Large intestine (tissue), 3 donors: Measurements from ENCODE around the gene DDC. TPM values are rescaled to one million over a fixed set of nuclear protein-coding genes. Genes with fewer than 3 reads are reported as not detected.

Experiments used
- DNase-seq, 2 donors: peaks; one replicate each; pipeline versions ENCODE4 v3.0.0 to v3.0.0-alpha.2; 2013
- H3K27ac ChIP-seq: one replicate; pipeline ENCODE4 v1.5.1; 2013; ENCODE audit warnings: low read length
- H3K27me3 ChIP-seq: 2 replicates; pipeline ENCODE4 v1.6.1; 2013; ENCODE audit warnings: low read length; ENCODE audit not compliant: control insufficient read depth, insufficient read depth
- H3K36me3 ChIP-seq: 2 replicates; pipeline ENCODE4 v1.6.1; 2013; ENCODE audit warnings: low read length; ENCODE audit not compliant: control insufficient read depth, insufficient read depth
- H3K4me1 ChIP-seq: one replicate; pipeline ENCODE4 v1.6.1; 2013; ENCODE audit warnings: low read length; ENCODE audit not compliant: control insufficient read depth, insufficient read depth
- H3K4me3 ChIP-seq: one replicate; pipeline ENCODE4 v1.5.1; 2013; ENCODE audit warnings: low read length
- H3K9me3 ChIP-seq: one replicate; pipeline ENCODE4 v1.6.1; 2013; ENCODE audit warnings: mild to moderate bottlenecking, low read depth, low read length, moderate library complexity; ENCODE audit not compliant: control insufficient read depth
- WGBS: methylation state at CpG from one replicate; pipeline ENCODE4 v1.1.5; 2013; ENCODE audit warnings: low lambda C conversion rate; ENCODE audit not compliant: insufficient coverage; 5-methylcytosine and 5-hydroxymethylcytosine counted together
- polyA plus RNA-seq: library from polyadenylated mRNA; unstranded; fragments of 120-200 nt; gene quantifications from one replicate; pipeline ENCODE4 v1.2.1, GENCODE V29; 2013

DDC gene
- polyA plus RNA-seq, 1 donor = 213 TPM

GRCh38 chr7:50505553-50506210 is 59.5 kb downstream of the DDC start:
- no peaks in the 10 kb centered on the region for H3K4me1 ChIP-seq
- H3K27ac ChIP-seq = no peak overlapping the region
- no peak for DNase-seq
- no peaks in the 10 kb centered on the region for H3K9me3 ChIP-seq
- 74% methylated on average over 2 of the region's 10 CpGs for WGBS
- H3K36me3 ChIP-seq = peaks cover 35% of the 10 kb centered on the region
- H3K4me3 ChIP-seq = no peak overlapping the region
- no peaks in the 10 kb centered on the region for H3K27me3 ChIP-seq

GRCh38 chr7:50504646-50505546 is 60.3 kb downstream of the DDC start:
- Histone ChIP-seq H3K27me3 (no peaks in the 10 kb centered on the region), H3K9me3 (no peaks in the 10 kb centered on the region), H3K4me1 (no peaks in the 10 kb centered on the region), H3K4me3 (no peak overlapping the region), H3K36me3 (peaks cover 41% of the 10 kb centered on the region), H3K27ac (no peak overlapping the region)
- DNase-seq = no peak
- 29% methylated on average over 1 of the region's 12 CpGs for WGBS

GRCh38 chr7:50502947-50503346 is 62.3 kb downstream of the DDC start:
- DNase-seq = no peak
- no peaks in the 10 kb centered on the region for H3K4me1 ChIP-seq
- no peak overlapping the region for H3K27ac ChIP-seq
- no CpG with 5 or more reads among the region's 5 CpGs for WGBS
- no peaks in the 10 kb centered on the region for H3K27me3 ChIP-seq
- H3K9me3 ChIP-seq = no peaks in the 10 kb centered on the region
- no peak overlapping the region for H3K4me3 ChIP-seq
- peaks cover 34% of the 10 kb centered on the region for H3K36me3 ChIP-seq

GRCh38 chr7:50502001-50502684 is 63.1 kb downstream of the DDC start:
- H3K4me1 ChIP-seq = peaks cover 5% of the 10 kb centered on the region
- H3K36me3 ChIP-seq = peaks cover 31% of the 10 kb centered on the region
- WGBS = no CpG with 5 or more reads among the region's 8 CpGs
- H3K27me3 ChIP-seq = no peaks in the 10 kb centered on the region
- no peak overlapping the region for H3K4me3 ChIP-seq
- peak in 1 of 2 donors; percentile 22 for DNase-seq
- H3K9me3 ChIP-seq = no peaks in the 10 kb centered on the region
- H3K27ac ChIP-seq = no peak overlapping the region

- Histone ChIP-seq H3K27me3 (no peaks in the 10 kb centered on the region), H3K4me3 (no peak overlapping the region), H3K36me3 (peaks cover 28% of the 10 kb centered on the region), H3K27ac (no peak overlapping the region), H3K9me3 (no peaks in the 10 kb centered on the region), H3K4me1 (peaks cover 22% of the 10 kb centered on the region)
- no peak for DNase-seq
- no CpG with 5 or more reads among the region's 6 CpGs for WGBS
Measured at GRCh38 chr7:50499092-50499491, 66.1 kb downstream of the DDC start.

GRCh38 chr7:50497968-50498367 is 67.2 kb downstream of the DDC start:
- Histone ChIP-seq H3K27me3 (no peaks in the 10 kb centered on the region), H3K36me3 (peaks cover 27% of the 10 kb centered on the region), H3K27ac (no peak overlapping the region), H3K4me3 (no peak overlapping the region), H3K9me3 (no peaks in the 10 kb centered on the region), H3K4me1 (peaks cover 22% of the 10 kb centered on the region)
- DNase-seq = no peak
- 80% methylated on average over 1 of the region's 5 CpGs for WGBS

- Histone ChIP-seq H3K9me3 (no peaks in the 10 kb centered on the region), H3K27ac (peak overlapping the region; percentile 85), H3K4me1 (peaks cover 22% of the 10 kb centered on the region), H3K27me3 (no peaks in the 10 kb centered on the region), H3K36me3 (peaks cover 28% of the 10 kb centered on the region), H3K4me3 (no peak overlapping the region)
- DNase-seq = peak; percentile 74 to 86
- WGBS = no CpG with 5 or more reads among the region's 8 CpGs
Measured at GRCh38 chr7:50497068-50497642, 68.0 kb downstream of the DDC start.

- H3K27ac ChIP-seq = peak overlapping the region; percentile 85
- no CpG with 5 or more reads among the region's 6 CpGs for WGBS
- peak in 1 of 2 donors; percentile 68 for DNase-seq
Measured at GRCh38 chr7:50496569-50496968, 68.6 kb downstream of the DDC start.

GRCh38 chr7:50495746-50496145 is 69.5 kb downstream of the DDC start:
- no CpG with 5 or more reads among the region's 3 CpGs for WGBS
- no peak overlapping the region for H3K4me3 ChIP-seq
- no peaks in the 10 kb centered on the region for H3K9me3 ChIP-seq
- peak overlapping the region; percentile 85 for H3K27ac ChIP-seq
- H3K4me1 ChIP-seq = peaks cover 22% of the 10 kb centered on the region
- H3K27me3 ChIP-seq = no peaks in the 10 kb centered on the region
- peak in 1 of 2 donors; percentile 20 for DNase-seq
- peaks cover 27% of the 10 kb centered on the region for H3K36me3 ChIP-seq

More at GRCh38 chr7:50496569-50496968, 68.6 kb downstream of the DDC start:
- Histone ChIP-seq H3K9me3 (no peaks in the 10 kb centered on the region), H3K4me3 (no peak overlapping the region), H3K4me1 (peaks cover 22% of the 10 kb centered on the region), H3K27me3 (no peaks in the 10 kb centered on the region), H3K36me3 (peaks cover 28% of the 10 kb centered on the region)
